H9 (cell line): Measurements from ENCODE around the gene CFAP99. TPM values are rescaled to one million over a fixed set of nuclear protein-coding genes. Genes with fewer than 3 reads are reported as not detected.

ENCODE experiments used
- DNase-seq: peaks from one replicate; pipeline ENCODE4 v3.0.0-alpha.2; 2017
- H2AFZ ChIP-seq: one replicate; pipeline ENCODE4 v1.6.1; 2013; ENCODE audit warnings: mild to moderate bottlenecking, low read length, control low read depth, moderate library complexity
- H2AK5ac ChIP-seq: 2 replicates; pipeline ENCODE4 v1.6.1; 2013; ENCODE audit warnings: low read length, control low read depth, mixed read lengths; ENCODE audit not compliant: insufficient read length
- H2BK120ac ChIP-seq: one replicate; pipeline ENCODE4 v1.6.1; 2013; ENCODE audit warnings: low read depth, mild to moderate bottlenecking, low read length, control low read depth, inconsistent platforms; ENCODE audit not compliant: poor library complexity, severe bottlenecking
- H2BK12ac ChIP-seq: 2 replicates; pipeline ENCODE4 v1.6.1; 2013; ENCODE audit warnings: low read length, control low read depth, mixed read lengths, low read depth; ENCODE audit not compliant: insufficient read length
- H2BK15ac ChIP-seq: 2 replicates; pipeline ENCODE4 v1.6.1; 2013; ENCODE audit warnings: low read depth, low read length, control low read depth
- H2BK20ac ChIP-seq: one replicate; pipeline ENCODE4 v1.6.1; 2013; ENCODE audit warnings: low read depth, mild to moderate bottlenecking, low read length, control low read depth, inconsistent platforms; ENCODE audit not compliant: poor library complexity, severe bottlenecking
- H2BK5ac ChIP-seq: 2 replicates; pipeline ENCODE4 v1.6.1; 2013; ENCODE audit warnings: low read length, control low read depth, mixed read lengths; ENCODE audit not compliant: insufficient read length
- H3K14ac ChIP-seq: 2 replicates; pipeline ENCODE4 v1.6.1; 2013; ENCODE audit warnings: low read length, control low read depth; ENCODE audit not compliant: insufficient read depth
- H3K18ac ChIP-seq: 2 replicates; pipeline ENCODE4 v1.6.1; 2013; ENCODE audit warnings: low read depth, mild to moderate bottlenecking, mixed read lengths, low read length, control low read depth; ENCODE audit not compliant: insufficient read length
- H3K23ac ChIP-seq: 2 replicates; pipeline ENCODE4 v1.6.1; 2013; ENCODE audit warnings: low read length, control low read depth, mixed read lengths, low read depth; ENCODE audit not compliant: insufficient read length
- H3K23me2 ChIP-seq: 2 replicates; pipeline ENCODE4 v1.6.1; 2013; ENCODE audit warnings: low read depth, mild to moderate bottlenecking, mixed read lengths, low read length, control low read depth; ENCODE audit not compliant: insufficient read length, poor library complexity, severe bottlenecking
- H3K27ac ChIP-seq: 2 replicates; pipeline ENCODE4 v1.5.1; 2013; ENCODE audit warnings: low read length, control low read depth, mixed read lengths, low read depth; ENCODE audit not compliant: insufficient read length
- H3K27me3 ChIP-seq: 2 replicates; pipeline ENCODE4 v1.6.1; 2013; ENCODE audit warnings: low read length, control low read depth, inconsistent platforms; ENCODE audit not compliant: insufficient read depth
- H3K4ac ChIP-seq: 2 replicates; pipeline ENCODE4 v1.6.1; 2013; ENCODE audit warnings: low read depth, mild to moderate bottlenecking, control low read depth, inconsistent platforms, low read length, moderate library complexity
- H3K4me1 ChIP-seq: 2 replicates; pipeline ENCODE4 v1.6.1; 2013; ENCODE audit warnings: low read length, control low read depth, inconsistent platforms; ENCODE audit not compliant: insufficient read depth
- H3K4me2 ChIP-seq: 2 replicates; pipeline ENCODE4 v1.6.1; 2013; ENCODE audit warnings: low read length, control low read depth, mixed read lengths; ENCODE audit not compliant: insufficient read length, insufficient read depth
- H3K56ac ChIP-seq: 2 replicates; pipeline ENCODE4 v1.6.1; 2013; ENCODE audit warnings: low read depth, mild to moderate bottlenecking, mixed read lengths, low read length, control low read depth; ENCODE audit not compliant: insufficient read length
- H3K79me1 ChIP-seq: 2 replicates; pipeline ENCODE4 v1.6.1; 2013; ENCODE audit warnings: low read depth, mild to moderate bottlenecking, moderate library complexity, low read length, control low read depth, inconsistent platforms; ENCODE audit not compliant: insufficient read depth, poor library complexity, severe bottlenecking
- H3K79me2 ChIP-seq: 2 replicates; pipeline ENCODE4 v1.6.1; 2013; ENCODE audit warnings: low read length, control low read depth, inconsistent platforms; ENCODE audit not compliant: insufficient read depth
- H3K9ac ChIP-seq: 2 replicates; pipeline ENCODE4 v1.6.1; 2013; ENCODE audit warnings: low read length, control low read depth, mixed read lengths; ENCODE audit not compliant: insufficient read length; ENCODE audit errors: extremely low read depth
- H3K9me3 ChIP-seq: one replicate; pipeline ENCODE4 v1.6.1; 2013; ENCODE audit warnings: low read depth, low read length, inconsistent platforms; ENCODE audit not compliant: control insufficient read depth
- H3T11ph ChIP-seq: one replicate; pipeline ENCODE4 v1.6.1; 2013; ENCODE audit warnings: mild to moderate bottlenecking, low read length, control low read depth, inconsistent platforms
- H4K20me1 ChIP-seq: one replicate; pipeline ENCODE4 v1.6.1; 2013; ENCODE audit not compliant: control insufficient read depth, insufficient read length, insufficient read depth
- H4K5ac ChIP-seq: 2 replicates; pipeline ENCODE4 v1.6.1; 2013; ENCODE audit warnings: low read depth, mild to moderate bottlenecking, mixed read lengths, low read length, control low read depth; ENCODE audit not compliant: insufficient read length
- H4K8ac ChIP-seq: replicated peaks from 2 replicates; pipeline ENCODE4 v1.6.1; 2013; ENCODE audit warnings: low read length, control low read depth, mixed read lengths, low read depth; ENCODE audit not compliant: insufficient read length
- H4K91ac ChIP-seq: 2 replicates; pipeline ENCODE4 v1.6.1; 2013; ENCODE audit warnings: low read depth, mild to moderate bottlenecking, moderate library complexity, mixed read lengths, low read length, control low read depth; ENCODE audit not compliant: insufficient read length
- H3K27ac Mint-ChIP-seq, 3 experiments: 2 replicates in 2 of 3; 3 replicates in 1 of 3; pipeline ENCODE4 v1.8.0; 2020 to 2021; ENCODE audit warnings: mixed read lengths in 3 of 3, mild to moderate bottlenecking in 1 of 3, moderate library complexity in 1 of 3
- H3K27me3 Mint-ChIP-seq: 2 replicates; pipeline ENCODE4 v1.8.0; 2021; ENCODE audit warnings: low read depth, mild to moderate bottlenecking, moderate library complexity, mixed read lengths
- H3K36me3 Mint-ChIP-seq, 3 experiments: 2 replicates in 2 of 3; 3 replicates in 1 of 3; pipeline ENCODE4 v1.8.0; 2020 to 2021; ENCODE audit warnings: low read depth in 3 of 3, mixed read lengths in 3 of 3; ENCODE audit not compliant: insufficient read depth in 1 of 3
- H3K4me1 Mint-ChIP-seq, 2 experiments: 2 replicates each; pipeline ENCODE4 v1.8.0; 2020; ENCODE audit warnings: mixed read lengths in 2 of 2
- H3K4me3 Mint-ChIP-seq, 2 experiments: 2 replicates in 1 of 2; 3 replicates in 1 of 2; pipeline ENCODE4 v1.8.0; 2020 to 2021; ENCODE audit warnings: mild to moderate bottlenecking in 2 of 2, mixed read lengths in 2 of 2, moderate library complexity in 1 of 2
- H3K9me3 Mint-ChIP-seq, 2 experiments: 2 replicates in 1 of 2; 3 replicates in 1 of 2; pipeline ENCODE4 v1.8.0; 2020; ENCODE audit warnings: mild to moderate bottlenecking in 2 of 2, mixed read lengths in 2 of 2, moderate library complexity in 1 of 2
- CTCF ChIP-seq: fragments of 200-600 bp; sonication (generic); conservative IDR thresholded peaks from 3 replicates; pipeline ENCODE4 v1.8.0; 2021; ENCODE audit warnings: antibody characterized with exemption, mild to moderate bottlenecking
- WGBS: extraction: QIAGEN DNeasy Blood & Tissue Kit; methylation state at CpG from one replicate; pipeline ENCODE4 v1.1.7; 2013; ENCODE audit warnings: missing lambda C conversion rate, low lambda C conversion rate, mixed read lengths; ENCODE audit not compliant: insufficient read length; ENCODE audit errors: extremely low coverage; 5-methylcytosine and 5-hydroxymethylcytosine counted together
- total RNA-seq: library from RNA; stranded (reverse); gene quantifications from 2 replicates; pipeline ENCODE4 v1.2.1, GENCODE V29; 2021

Gene CFAP99
- total RNA-seq, 1 experiment from 2014 or later, result 0.35 TPM

GRCh38 chr4:2383760-2384159 lies 35.0 kb upstream of the CFAP99 start:
- Mint-ChIP-seq H3K4me1 (peaks cover 10% of the 10 kb centered on the region in 2 experiments), H3K27me3 (peaks cover 11% of the 10 kb centered on the region), H3K27ac (no peak overlapping the region), H3K9me3 (peaks cover 7 to 9% of the 10 kb centered on the region in 2 experiments; a peak in 4 of 5 replicates), H3K36me3 (peaks cover 5 to 7% (median 7%) of the 10 kb centered on the region in 3 experiments; a peak in 5 of 7 replicates), H3K4me3 (no peak overlapping the region)
- Histone ChIP-seq H3K9ac (no peak overlapping the region), H4K5ac (no peak overlapping the region), H3K27ac (no peak overlapping the region), H3K4me1 (0 out of 2 replicates have a peak, but pooled peaks cover 3% of the 10 kb centered on the region), H4K20me1 (no peaks in the 10 kb centered on the region), H3K14ac (no peak overlapping the region), H3K18ac (no peak overlapping the region), H3K23ac (no peak overlapping the region), H2BK20ac (no peak overlapping the region), H2BK12ac (no peak overlapping the region), H2AFZ (no peak overlapping the region), H4K8ac (no peak overlapping the region), H2BK120ac (no peak overlapping the region), H3K23me2 (no peaks in the 10 kb centered on the region), H3K79me2 (no peaks in the 10 kb centered on the region), H3K9me3 (no peaks in the 10 kb centered on the region), H3K56ac (no peak overlapping the region), H3K4ac (no peak overlapping the region), H4K91ac (no peak overlapping the region), H3T11ph (no peak overlapping the region), H2BK15ac (no peak overlapping the region), H3K79me1 (no peaks in the 10 kb centered on the region), H3K4me2 (no peak overlapping the region), H3K27me3 (no peaks in the 10 kb centered on the region), H2BK5ac (no peak overlapping the region), H2AK5ac (no peak overlapping the region)
- no peak for TF ChIP-seq CTCF
- no CpG with 5 or more reads among the region's 5 CpGs for WGBS
- no peak for DNase-seq
